NCI-H345 treated with DMSO at 0.1 percent for 48 hours (cell line): ENCODE results near the gene ANKDD1B.

ENCODE experiments used
- DNase-seq: peaks from one replicate; lab custom pipeline; 2025; ENCODE audit not compliant: unreplicated experiment; lab: John Stamatoyannopoulos, UW

The ANKDD1B gene

GRCh38 chr5:75659791-75660450 is 48.7 kb downstream of the ANKDD1B start:
- no peak for DNase-seq

GRCh38 chr5:75660678-75661465 is 49.6 kb downstream of the ANKDD1B start:
- no peak for DNase-seq

DNA sequence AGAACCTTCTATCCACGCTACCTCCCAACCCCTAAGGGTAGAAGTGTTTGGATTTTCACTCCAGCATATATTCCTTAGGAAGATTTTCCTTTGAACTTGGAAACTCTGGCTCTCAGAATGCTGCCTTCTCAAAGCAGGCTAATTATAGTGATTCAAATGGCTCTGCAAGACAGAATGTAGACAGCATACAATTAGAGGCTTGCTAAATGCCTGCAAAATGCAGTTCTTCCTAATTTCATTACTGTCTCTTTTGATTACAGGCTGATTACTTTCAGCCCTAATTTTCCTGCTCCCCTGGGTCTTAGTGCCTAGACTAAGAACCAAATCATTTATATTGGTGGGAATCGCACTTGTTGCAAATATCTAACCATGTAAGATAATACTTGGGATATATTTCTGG is 50.8 kb downstream of the ANKDD1B start:
- DNase-seq: no peak

DNA sequence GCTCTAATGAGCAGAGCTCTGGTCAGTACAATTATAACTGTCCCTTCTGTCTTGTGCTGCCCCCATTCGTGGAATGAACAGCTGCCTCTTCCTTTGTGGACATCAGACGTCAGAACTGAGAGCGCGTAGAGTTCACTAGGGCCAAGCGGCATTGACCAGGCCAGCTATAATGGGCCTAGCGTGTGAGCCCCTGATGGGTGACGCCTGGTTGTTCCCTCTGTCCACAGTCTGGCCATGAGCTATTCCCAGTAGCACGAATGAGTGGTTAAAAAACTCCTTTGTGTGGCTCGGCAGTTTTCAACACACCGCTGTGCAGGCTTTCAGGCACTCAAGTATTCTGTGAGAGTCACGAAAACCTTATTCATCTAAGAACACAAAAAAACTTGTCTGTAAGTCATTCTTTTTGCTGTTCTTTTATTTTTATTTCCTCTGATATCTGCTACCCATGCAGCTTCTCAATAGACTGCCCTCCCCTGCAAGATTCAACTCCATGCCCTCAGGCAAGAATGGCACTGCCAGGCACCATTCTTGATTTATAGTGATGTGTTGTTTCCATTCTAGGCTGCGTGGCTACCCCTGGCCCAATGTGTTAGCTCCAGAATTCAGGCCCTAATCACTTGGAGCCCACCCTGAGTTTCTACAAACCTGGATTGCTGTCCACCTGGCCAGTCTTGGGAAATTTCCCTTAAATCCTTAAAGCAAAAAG is 52.5 kb downstream of the ANKDD1B start:
- DNase-seq: no peak

DNA sequence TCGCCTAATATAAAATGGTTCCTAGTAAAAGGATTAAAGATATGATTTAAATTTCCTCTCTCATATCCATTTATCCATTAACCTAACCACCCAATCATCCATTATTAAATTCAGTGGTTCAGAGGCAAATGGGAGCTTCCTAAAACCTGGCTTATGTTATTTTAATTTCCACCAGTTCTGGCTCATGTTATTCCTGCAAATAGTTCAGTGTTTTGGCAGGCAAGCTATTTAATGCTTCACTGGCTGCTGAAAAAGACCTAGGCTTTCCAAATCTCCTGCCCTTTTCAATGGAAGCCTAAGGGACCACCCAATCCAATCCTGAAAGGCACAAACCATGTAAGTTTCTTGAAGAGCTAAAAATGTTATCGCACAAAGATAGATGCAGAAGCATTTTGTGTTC is 53.7 kb downstream of the ANKDD1B start:
- DNase-seq: no peak

GRCh38 chr5:75666801-75667200 is 55.5 kb downstream of the ANKDD1B start:
- no peak for DNase-seq

GRCh38 chr5:75667586-75667985 is 56.3 kb downstream of the ANKDD1B start:
- no peak for DNase-seq

GRCh38 chr5:75668445-75668844 is 57.2 kb downstream of the ANKDD1B start:
- no peak for DNase-seq

DNA sequence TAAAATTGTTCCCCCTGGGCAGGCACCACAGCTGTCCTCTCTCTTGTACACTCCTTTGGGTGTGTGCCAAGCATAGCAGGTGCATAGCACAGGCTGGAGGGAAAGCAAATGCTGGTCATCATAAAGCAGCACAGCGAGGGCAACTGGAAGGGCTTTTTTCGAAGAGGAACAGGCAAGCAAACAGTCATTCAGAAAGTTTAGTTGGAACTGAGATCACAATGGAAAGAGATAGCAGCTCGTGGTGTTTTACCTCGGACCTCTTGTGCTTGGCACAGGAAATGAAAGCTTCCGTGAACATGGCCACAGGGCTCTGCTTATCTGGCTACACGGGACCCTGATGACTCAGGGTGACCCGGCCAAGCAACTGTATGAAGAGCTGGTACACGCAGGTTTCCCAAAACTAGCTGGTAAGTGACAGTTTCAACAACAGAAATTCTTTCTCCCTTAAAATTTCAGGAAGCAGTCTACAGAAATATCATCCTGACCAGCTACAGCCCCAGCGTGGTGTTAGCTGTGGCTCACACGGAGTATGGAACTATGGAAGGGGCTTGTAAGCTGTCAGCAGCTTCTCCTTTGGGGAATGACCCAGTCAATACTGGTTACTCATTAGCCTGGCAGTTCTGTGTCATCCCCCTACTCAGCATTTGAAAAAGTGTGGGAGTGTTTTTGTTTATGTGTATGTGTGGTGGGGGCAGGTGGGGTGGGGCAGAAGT is 57.9 kb downstream of the ANKDD1B start:
- peak; percentile 66 for DNase-seq

- DNase-seq: no peak
Measured at GRCh38 chr5:75670577-75670976, 59.3 kb downstream of the ANKDD1B start.

DNA sequence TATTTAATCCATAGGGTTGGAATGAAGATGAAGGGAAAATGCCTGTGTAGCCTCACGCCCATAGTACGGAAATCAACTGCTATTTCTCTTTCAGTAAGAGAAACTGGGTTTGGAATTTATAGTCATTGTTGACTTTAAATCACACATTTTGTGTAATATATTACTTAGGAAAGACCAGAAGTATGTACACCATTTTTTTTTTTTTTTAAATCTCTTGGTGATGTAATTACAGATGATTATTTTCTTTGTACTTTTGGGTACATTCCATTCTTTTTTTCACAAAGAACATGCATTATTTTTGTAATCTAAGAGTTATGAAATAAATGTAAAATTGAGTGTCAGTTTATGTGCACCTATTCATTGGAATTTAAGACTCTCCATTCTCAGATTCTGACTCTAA is 60.3 kb downstream of the ANKDD1B start:
- DNase-seq: no peak

DNA sequence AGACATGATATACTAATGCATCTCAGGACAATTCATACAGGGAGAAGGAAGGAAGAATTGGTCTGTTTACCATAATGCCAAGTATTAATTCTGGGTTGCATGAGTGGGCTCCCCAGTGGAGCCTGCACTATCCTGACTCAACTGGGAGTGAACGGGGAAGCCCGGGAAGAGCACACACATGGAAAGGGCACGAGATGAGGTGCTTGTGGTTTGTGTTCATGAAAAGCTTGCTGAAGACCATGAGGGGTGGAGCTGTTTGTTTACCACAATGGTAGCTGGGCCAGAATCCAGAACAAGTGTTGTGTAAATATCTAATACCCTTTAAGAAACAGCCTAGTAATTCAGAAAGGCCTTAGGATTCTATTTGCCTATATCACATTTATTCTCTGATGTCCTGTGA is 61.4 kb downstream of the ANKDD1B start:
- DNase-seq: no peak

DNA sequence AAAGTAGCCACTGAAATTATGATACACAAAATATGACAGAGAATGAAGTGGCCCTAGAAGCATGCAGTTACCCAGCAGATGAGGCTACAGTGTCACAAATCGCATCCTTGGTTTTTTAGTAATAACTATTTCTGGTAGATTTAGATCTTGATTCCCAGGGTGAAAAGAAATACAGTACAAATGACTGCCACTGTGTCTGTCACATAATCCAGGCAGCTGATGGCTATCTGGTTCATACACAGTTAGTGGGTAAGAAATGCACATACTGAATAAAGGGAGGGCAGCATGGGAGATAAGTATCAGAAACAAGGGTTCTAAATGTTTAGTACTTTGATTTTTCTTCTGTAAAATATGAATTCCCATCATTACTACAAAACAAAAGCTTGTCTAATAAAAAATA is 64.5 kb downstream of the ANKDD1B start:
- no peak for DNase-seq

DNA sequence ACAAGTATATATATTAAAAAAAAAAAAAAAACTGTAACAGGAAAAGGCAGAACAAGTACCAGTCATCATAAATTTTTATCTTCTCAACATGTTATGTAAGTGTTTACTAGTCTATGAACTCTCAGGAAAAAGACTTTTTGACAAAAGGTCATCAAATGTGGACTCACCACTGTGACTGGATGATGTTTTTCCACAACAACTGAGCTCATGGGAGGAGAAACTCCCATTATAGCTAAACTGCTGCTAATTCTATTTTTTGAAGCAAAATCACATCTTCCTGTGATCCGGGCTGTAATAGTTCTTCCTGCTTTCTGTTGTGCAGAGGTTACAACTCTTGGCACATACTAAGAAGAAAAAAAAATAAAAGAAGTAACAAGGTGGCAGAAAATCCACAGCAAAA is 66.4 kb downstream of the ANKDD1B start:
- DNase-seq: no peak

- DNase-seq: no peak
Measured at GRCh38 chr5:75678155-75678554, 66.9 kb downstream of the ANKDD1B start.

GRCh38 chr5:75681125-75681830 is 70.0 kb downstream of the ANKDD1B start:
- DNase-seq: peak; percentile 16

GRCh38 chr5:75685141-75685540 is 73.9 kb downstream of the ANKDD1B start:
- DNase-seq: no peak

DNA sequence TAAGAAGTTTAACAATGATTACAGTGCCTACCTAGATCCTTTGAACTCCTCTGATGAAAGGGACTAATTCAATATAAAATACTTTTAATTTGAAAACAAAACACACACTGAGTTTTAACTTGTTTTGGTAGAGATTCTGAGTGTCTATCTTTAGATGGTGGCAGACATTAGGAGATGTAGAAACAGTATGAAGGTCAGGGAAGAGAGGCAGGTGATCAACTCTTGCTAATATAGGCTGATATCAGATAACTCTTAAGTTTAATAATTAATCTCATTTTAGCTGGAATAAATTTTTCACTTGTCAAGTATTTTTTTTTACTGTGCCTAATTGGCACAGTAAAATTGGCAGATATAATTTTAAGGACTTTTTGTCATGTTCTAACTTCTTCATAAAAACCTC is 75.2 kb downstream of the ANKDD1B start:
- no peak for DNase-seq

DNA sequence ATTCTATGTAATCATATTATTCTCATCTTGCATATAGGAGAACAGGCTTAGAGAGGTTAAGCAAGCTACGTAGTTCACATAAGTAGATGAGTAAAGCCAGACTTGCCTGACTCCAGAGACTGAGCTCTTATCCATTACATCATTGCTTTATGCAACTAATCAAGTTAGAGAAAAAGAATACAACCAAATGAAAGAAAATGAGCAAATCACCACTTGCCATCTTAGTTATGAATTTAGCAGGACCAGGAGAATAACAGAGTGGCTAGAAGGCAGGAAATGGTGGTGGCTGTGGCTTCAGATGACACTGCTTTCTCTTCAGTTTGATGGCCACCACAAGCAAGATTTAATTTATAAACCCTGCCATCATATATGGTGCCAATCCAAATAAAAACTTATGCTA is 79.4 kb downstream of the ANKDD1B start:
- DNase-seq: no peak

DNA sequence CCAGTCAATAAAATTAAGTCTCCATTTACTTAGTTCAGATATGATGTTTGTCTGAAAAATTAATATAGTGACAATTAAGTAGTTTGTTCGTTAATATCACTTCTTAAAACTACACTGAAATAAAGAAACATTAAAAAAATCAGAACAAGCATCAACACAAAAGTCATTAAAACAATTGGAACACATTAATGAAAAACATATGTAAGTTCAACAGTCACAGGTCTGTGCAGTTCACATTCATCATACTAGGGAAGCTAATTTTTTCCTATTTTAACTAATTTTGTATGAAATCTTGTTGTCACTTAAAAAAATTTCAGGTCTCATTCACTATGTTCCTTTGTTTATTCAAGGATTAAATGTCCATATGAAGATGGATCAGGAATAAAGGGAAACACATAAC is 83.5 kb downstream of the ANKDD1B start:
- DNase-seq: no peak
